HG03571 (cell line): Measurements from ENCODE around the gene POU3F3.

Source experiments
- ATAC-seq: cut with Tn5 transposase; IDR thresholded peaks from one replicate; pipeline ENCODE4 v1.9.1; 2021; ENCODE audit not compliant: unreplicated experiment

The POU3F3 gene

DNA sequence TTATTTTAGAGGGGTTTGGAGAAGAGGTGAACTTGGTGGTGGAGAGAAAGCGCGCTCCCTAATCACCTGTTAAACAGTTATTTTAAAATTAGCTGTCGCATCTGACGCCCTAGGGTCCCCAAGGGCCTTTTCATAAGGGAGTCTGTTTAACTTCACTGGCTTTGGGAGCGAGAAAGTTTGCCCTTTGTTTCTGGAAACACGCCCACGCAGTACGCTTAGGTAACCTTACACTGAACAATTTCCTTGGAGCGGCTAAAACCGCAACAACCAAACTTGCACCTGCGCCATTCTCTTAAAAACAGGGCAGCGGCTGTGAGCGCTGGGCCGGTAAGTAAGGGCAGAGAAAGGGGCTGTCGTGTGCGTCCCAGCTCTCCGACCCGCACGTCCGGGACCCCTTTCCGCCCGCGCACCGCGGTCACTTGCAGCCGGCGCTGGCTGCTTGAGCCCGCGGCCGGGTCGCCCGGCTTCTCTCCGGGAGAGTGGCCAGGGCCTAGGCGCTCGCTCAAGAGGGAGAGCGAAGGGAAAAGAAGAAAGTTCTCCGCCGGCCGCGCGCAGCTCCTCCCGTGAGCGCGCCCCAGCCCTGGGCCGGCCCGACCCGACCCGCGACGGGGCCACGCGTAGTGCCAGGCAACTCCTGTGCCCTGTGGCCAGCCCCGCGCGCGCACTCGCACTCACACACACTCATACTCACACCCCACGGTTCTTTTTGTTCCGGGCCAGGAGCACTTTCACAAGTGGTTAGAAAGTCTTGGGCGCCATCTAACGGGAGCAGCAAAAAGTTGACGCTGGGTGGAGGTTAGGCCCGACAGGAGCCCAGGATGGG, 19.2 kb downstream of the POU3F3 start:
- no peak for ATAC-seq

DNA sequence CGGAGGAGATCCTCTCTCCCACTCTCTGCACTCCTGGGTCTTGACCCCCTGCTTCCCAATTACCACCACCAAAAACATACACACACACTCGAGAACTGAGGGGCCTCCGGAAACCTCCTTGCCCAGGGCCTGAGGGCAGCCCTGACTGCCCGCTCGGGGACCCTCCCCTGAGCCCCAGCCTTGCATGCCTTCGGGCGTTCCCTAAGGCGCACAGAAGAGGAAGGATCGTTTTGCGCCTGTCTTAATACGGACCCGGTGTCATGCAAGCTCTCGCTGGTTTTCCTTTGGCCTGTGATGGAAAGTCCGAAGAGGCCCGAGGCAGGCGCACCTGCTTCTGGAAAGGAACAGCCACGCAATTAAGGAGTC, 19.8 kb downstream of the POU3F3 start:
- ATAC-seq: no peak

DNA sequence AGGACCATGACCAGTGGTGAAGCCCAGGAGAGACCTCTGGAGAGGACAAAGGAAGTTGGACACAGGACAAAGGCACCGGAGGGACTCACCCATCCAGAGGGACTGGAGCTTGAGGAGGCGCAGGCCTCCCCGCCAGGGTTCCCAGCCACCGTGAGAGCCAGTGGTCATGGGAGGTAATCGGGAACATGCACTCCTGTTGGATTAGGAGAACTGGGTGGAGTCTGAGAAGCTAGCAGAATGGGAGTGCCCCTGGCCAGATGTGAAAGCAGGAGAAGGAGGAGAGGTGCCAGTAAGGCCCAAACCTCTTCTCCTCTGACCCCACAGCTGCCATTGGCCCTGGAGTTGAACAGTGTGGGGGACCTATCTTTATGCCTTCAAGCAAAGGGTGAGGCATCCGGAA, 20.3 kb downstream of the POU3F3 start:
- ATAC-seq: no peak

DNA sequence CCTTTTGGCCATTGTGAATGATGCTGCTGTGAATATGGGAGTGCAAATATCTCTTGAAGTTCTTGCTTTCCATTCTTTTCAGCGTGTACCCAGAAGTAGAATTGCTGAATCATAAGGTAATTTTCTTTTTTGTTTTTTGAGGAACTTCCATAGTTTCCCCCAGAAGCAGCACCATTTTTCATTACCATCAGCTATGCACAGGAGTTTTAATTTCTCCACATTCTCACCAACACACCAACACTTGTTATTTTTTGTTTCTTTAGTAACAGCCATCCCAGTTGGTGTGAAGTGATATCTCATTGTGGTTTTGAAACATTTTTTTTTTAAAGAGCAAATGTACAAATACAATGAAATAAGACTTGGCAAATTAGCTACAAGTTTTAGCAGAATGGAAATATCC, 21.3 kb downstream of the POU3F3 start:
- no peak for ATAC-seq

DNA sequence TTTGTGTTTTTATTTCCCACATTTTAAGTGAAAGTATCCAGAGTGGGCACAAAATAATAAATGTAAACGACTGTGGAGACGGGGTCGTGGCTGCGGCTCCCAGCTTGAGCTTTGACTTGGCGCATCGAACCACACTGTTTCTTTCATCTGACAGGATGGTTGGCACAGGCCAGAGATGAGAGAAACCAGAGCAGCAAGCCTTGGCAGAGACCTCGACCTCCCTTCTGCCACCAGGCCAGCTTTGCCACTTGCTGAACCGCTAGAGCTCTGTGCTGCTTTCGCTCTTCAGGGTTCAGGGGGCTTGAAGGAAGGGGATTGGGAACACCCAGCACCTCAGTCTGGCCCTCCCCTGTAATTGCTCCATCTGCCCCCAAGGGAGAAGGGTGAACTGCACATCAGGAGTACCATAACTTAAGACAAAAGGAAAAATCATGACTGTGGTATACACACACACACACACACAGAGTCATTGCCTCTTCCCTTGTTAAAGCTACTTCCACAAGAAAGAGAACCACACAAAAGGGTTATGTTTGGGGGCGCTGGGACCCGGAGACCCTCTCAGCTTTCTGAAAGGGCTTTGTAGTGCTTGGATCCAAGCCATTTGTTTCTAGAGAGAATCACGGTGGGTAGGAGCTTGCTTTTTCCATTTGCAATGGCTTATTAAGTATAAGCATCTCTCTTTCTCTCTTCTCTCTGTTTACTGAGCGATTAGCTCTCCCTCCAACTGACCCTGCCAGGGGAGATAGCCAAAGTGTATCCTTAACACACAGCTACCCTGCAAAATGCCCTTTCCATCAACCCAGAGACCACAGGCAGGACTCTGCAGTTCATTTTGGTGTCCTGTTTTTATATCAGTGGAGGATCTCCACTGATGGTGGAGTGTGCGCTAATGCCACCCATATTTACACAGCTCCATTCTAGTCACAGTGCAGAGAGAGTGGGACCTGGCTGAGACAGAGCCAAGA, 23.0 kb downstream of the POU3F3 start:
- no peak for ATAC-seq

DNA sequence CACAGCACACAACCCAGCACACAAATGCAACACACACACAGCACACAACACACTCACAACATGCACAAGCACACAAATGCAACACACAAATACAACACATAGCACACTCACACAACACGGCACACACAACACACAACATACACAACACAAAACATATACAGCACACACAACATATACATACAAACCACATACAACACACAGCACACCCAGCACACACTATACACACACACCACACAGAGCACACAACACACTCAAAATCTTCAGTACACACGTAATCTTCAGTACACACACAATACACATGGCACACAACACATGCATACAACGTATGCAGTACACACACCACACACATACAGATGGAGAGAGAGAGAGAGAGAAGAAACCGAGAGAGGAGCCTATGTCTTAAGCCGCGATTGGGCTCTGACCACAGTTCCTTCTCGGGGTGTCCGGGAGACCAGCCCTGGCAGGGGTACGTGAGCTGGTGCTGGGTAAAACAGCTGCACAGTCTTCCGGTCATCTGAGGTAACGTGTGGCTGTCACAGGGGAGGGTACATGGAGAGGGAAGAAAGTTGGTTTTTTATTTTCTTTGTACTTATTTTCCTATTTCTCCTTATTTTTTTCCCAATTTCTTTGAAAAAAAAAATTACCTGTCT, 25.1 kb downstream of the POU3F3 start:
- no peak for ATAC-seq

DNA sequence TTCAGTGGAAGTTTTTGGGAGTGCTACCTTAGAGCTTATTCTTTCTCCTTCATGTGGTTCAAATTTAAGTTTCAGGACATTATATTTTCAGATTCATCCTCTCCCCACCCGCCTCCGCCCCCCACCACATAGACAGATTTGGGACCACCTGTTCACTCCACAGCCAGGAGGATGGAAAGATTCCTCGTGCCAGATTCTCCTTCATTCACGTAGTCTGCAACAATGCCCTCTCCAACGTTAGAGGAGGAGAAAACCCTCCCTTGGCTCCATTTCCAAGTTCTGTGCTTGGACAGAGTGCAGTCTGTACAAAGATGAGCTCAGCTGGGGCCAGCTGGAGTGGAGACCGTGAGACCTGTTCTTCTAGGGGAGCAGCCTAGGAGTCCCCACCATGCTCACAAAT, 26.2 kb downstream of the POU3F3 start:
- no peak for ATAC-seq

DNA sequence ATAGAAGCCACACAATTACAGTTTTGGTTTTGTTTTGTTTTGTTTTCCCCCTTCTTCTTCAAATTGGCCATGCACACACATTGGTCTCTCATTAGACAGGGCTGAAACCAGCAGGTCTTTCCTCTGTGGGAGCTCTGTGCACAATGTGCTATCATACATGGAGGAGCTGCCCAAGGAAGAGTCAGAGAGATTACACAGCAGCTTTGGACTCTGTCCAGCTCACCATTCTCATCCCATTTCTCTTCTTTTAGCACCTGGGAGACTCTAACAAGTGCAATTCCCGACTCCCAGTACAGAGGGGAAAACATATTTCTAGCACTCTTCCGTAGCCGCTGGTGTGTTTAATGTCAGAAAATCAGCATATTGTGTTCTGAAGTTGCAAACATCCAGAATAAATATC, 29.4 kb downstream of the POU3F3 start:
- ATAC-seq: no peak

DNA sequence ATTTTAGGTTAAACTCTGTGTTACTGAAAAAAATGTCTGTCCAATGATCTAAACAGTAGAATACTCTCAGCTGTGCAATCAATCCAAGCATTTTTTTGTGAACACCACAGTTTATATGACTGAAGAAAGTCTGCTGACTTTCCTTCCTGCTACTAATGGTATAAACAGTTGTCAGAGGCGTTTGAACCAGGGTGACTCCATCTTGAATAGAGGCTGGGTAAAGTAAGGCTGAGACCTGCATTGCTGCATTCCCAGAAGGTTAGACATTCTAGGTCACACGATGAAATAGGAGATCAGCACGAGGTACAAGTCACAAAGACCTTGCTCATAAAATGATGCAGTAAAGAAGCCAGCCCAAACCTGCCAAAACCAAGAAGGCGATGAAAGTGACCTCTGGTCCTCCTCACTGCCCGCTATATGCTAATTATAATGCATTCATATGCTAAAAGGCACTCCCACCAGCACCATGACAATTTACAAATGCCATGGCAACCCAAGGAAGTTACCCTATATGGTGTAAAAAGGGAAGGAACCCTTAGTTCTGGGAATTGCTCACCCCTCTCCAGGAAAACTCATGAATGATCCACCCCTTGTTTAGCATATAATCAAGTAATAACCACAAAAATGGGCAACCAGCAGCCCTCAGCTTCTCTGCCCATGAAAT, 31.3 kb downstream of the POU3F3 start:
- no peak for ATAC-seq

DNA sequence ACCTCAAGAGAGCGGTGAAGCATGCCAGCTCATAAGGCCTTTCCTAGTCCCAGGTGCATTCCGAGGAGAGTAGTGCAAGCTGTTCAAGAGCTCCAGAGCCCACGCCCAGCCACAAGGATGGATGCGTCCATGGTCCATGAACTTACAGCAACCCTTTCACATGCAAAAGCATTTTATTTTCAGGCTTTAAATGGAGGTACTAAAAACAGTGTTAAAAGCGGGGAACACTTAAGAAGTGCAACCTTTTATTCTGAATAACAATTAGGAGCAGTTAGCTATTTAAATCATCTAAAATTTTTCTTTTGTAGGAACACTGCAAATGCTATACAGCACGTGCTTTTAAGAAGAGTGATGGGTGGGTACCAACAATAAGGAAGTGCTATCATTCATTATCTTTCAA, 33.8 kb downstream of the POU3F3 start:
- no peak for ATAC-seq

DNA sequence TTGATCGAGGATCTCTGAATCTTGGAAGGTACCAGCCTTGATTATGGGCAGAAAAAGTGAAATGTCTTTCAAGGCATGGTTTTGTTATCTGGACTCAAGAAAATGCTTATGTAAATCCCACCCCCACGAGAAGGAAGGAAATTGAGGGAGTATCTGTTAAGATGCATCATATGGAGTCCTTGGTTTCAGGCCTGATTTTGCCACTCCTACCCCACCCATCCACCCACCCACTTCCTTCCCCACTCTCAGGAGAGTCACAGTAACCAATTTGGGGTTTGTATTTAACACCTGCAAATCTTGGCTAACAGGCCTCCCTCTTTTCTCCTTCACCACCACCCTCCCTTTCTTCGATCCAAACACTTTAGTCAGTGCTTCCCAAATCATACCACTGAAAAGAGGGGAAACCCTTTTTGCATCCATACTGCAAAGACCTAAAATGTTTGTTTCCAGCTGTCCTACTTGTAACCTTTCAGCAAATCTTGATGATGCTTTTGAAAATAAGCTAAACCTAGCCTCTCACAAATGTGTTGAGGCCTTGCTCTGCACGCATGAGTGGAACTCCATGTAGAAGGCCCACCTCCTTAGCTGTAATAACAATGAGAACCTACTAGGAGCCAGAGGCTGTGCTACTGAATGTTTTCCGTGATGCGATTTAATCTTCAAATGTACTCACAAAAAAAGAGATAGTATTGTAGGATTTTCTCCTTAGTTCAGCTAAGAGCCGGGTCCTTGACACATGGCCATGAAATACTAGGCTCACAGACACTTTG, 34.8 kb downstream of the POU3F3 start:
- no peak for ATAC-seq

DNA sequence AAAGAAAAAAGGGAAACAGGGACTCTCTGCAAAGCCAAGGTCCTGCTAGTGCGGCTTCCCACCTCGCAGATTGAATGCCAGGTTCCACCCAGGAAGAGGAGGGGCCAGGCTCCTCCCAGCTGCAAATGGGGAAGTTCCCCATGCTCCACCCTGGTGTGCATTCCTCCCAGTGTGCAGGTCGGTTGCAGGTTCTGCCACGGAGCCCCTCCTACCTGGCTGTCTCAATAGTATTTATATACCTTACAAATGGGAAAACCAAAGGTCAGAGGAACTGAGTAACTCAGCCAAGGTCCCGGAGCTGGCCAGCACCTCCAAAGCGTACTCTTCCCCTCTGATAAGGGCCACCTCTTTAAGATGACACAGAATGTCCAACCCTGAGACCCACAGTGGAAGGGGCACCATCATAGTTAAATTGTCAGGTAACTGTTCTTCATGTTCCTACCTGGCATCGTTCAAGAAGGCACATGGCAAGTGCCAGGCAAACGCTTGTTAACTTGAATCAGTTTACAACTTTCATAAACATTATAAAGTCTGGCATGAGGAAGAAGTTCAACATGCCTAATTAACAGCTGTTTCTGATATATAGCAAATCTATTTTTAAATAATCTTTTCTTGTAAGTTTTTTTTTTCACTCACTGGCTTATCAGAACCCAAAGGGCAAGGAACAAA, 35.5 kb downstream of the POU3F3 start:
- ATAC-seq: no peak

DNA sequence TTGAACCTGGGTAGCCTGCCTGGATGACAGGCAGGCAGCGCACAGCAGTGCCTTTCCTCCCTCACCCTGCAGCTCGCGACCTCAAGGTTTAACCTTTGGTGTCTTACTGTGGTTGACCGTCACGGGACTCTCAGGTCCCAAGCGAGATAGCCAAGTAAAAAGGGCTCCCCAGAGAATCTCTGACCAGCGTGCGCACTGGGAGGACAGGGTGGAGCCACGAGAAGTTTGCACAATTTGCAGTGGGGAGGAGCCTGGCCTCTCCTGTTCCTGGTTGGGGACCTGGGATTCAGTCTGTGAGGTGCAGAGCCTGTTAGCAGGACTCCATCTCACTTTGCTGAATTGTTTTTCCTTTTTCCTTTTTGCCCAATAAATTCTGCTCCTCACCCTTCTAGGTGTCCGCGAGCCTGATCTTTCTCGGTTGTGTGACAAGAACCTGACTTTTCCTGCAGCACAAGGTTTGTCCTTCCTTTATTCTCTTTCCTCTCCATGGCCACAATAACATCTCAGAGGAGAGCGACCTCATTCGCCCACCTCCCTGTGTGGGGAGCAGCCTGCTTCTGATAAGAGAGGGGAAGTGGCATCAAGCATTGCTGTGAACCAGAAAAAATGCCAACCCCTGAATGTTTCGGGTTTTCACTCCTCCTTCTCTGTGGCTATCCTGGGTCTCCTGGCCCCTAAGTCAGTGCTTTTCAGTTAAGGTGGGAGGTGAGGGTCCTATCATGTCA, 36.2 kb downstream of the POU3F3 start:
- ATAC-seq: no peak

DNA sequence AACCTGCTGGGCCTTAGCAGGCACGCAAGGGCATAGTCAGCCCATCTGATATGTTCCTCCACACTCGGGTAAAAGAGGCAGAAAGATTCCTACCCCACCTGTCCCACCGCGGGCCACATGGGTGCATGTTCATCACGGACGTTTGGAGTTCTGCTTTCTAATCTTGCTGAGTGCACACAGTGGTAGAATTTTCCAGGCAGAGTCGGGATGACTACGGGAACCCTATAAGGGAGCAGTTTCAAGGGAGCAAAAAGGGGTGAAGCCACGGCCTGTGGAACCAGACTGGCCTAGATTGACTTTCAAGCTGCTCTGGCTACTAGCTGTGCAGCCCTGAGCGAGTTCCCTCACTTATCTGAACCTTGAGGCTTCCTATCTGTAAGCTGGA, 36.8 kb downstream of the POU3F3 start:
- no peak for ATAC-seq

DNA sequence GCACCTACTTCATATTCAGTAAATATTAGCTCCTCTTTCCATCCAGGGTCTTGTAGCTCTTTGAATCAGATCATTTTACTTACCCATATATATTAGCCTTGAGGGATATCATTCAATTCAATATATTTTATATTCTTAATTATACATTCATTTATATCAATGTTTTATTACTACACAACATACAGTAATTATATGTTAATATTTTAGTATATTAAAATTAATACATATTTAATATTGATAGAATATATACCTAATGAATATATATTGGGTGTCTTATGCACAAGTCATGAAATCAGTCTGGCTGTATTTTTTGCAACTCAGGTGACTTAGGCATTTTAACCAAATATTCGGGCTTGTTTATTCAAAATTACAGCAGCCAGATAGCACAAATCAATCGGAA, 37.2 kb downstream of the POU3F3 start:
- no peak for ATAC-seq

DNA sequence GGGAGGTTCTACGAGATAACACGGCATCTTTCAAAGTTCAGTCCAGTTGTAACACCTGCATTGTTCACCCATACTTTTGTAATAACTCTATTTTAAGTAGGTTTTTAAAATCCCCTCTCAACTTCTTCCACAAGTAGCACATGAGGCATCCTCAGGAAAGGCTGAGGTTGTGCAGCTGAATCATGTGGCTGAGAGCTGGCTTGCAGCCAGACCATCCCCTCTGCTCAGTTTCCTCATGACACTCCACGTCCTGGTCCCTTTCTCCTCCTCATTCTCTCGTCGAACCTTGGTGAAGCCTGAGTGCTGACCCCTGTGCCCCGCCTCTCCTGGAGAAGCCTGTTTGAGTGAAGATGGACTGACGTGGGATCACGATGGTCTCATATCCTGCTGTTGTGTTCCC, 42.5 kb downstream of the POU3F3 start:
- no peak for ATAC-seq

DNA sequence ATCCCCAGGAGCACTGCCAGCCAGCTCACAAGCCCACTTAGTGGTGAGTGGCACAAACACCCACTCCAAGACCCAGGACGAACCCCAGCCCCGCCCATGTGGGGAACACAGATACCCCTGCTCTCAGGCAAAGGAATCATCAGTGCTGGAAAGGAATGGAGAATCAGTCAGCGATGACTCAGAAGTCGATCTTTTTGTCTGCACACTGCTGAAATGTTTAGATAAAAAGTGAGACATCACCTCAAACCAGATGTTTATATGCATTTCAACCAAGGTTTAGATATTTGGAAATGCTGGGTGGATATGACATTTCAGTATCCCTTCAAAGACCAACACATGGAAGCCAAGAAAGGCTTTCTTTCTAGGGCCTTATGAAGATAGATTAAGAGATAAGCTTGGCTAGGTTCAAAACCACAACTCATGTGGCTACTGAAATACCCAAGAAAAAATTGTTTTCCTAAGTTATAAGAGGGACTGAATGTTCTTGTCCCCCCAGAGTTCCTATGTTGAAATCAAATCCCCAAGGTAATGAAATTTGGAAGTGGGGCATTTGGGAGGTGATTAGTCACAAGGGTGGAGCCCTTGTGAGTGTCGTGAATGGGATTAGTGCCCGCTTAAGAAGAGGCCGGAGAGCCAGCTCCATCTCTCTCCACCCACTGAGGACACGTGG, 43.7 kb downstream of the POU3F3 start:
- no peak for ATAC-seq

DNA sequence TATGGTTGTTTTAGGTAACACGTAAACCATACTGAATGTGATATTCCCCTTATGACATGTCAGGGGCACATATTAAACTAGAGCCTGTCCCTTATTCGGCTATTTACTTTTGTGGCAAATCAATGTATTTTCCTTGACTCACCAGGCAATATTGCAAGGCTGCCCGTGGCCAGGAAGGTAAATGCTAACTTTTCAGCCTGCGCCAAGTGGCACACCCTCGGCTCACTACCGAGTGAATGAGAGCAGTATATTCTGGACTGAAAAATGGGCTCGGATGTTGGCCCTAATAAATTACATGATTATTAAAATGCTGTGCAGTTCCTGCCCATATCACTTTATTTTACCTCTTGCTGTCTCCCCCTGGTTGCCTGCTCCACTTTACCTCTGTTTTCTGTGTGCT, 46.7 kb downstream of the POU3F3 start:
- ATAC-seq: no peak
